Measurements from ENCODE around the gene SYDE1.

DNA sequence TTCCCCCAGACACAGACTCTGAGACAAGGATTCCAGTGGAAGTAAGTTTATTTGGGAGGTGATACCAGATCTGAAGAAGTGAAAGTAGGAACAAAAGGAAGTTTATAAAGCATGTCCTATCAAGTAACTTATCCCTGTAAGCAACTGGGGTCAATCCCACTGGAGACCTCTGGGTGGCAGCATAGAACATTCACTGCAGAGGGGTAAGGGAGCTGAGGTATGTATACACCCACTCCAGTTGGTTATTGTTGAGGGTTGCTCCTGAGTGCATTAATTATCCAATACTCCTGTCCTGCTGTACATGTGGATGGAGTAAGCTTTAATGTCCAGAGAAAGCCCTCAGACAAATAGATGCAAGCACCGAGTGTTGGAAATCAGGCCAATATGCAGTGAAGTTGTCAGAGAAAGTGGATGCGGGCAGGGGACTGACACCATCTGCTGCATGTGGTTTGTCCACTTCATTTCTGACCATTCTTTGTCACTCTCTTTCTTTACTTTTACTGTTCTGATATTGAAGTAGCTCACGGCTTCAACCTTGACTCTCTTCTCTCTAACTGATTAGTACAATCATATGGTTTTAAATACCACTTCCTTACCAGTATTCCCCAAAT is 46.9 kb downstream of the SYDE1 start:
- TF ChIP-seq, protein P1, sequence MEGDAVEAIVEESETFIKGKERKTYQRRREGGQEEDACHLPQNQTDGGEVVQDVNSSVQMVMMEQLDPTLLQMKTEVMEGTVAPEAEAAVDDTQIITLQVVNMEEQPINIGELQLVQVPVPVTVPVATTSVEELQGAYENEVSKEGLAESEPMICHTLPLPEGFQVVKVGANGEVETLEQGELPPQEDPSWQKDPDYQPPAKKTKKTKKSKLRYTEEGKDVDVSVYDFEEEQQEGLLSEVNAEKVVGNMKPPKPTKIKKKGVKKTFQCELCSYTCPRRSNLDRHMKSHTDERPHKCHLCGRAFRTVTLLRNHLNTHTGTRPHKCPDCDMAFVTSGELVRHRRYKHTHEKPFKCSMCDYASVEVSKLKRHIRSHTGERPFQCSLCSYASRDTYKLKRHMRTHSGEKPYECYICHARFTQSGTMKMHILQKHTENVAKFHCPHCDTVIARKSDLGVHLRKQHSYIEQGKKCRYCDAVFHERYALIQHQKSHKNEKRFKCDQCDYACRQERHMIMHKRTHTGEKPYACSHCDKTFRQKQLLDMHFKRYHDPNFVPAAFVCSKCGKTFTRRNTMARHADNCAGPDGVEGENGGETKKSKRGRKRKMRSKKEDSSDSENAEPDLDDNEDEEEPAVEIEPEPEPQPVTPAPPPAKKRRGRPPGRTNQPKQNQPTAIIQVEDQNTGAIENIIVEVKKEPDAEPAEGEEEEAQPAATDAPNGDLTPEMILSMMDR (IDR thresholded peaks at IDR 0.05; ENCODE audit: low read length): peak; percentile 60
- no peak for TF ChIP-seq EZH2 (optimal IDR thresholded peaks at IDR 0.05; ENCODE audit: low read depth, low read length)

Data from MM.1S (cell line).